ENCODE data around the gene NIPA2. TPM values are rescaled to one million over a fixed set of nuclear protein-coding genes. Genes with fewer than 3 reads are reported as not detected.

The NIPA2 gene
- total RNA-seq = 59.3 and 62.2 TPM in 2 replicates

DNA sequence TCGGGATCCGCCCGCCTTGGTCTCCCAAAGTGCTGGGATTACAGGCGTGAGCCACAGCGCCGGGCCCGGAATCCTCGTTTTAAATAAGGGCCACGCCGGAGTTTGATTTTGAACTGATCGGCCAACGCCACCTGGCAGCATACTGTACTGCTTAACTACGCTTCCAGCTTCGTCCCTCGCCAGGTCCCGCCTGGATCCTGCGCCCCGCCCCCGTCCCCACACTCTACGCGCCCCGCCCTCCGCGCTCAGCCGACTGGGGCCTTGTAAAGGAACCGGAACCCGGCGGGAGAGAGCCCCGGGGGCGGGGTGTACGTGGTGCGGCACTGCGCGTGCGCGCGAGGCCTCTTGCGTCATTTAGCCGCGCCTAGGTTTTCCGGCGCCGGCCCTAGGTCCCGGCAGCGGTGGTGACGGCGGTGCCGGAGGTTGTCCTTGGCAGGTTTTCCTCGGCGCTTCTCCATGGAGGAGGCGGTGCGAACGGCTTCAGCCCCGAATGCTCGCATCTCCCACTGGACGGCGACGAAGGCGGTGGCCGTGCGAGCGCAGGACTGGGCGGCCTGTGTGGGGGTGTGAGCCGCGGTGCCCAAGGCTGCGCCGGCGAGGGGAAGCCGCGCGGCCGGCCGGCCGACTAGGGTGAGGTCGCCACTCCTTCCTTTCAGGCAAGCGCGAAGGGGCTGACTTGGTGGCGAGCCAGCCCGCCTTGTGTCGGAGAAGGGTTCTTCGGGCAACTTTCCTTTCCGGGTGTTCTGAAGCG is at the start of gene NIPA2:
Gene NIPA2 (plus strand): TSS at position 375 of the 751 bp plus-strand sequence. CDS start 13,066 bp downstream, outside the sequence.

Other genes with a start within 250 kb of the NIPA2 start
- gene NIPA1, start 52.0 kb upstream of the NIPA2 start, total RNA-seq = 7.7 and 10.8 TPM in 2 replicates
- 83.1 and 95.6 TPM in 2 replicates for gene CYFIP1, start 141.7 kb downstream of the NIPA2 start, total RNA-seq
- gene TUBGCP5, start 200.9 kb downstream of the NIPA2 start, total RNA-seq = 27.6 and 31.4 TPM in 2 replicates

All from articular chondrocyte of knee joint (primary cell).